IgD-negative memory B cell (primary cell): ENCODE measurements around the gene PHKA1. TPM values are rescaled to one million over a fixed set of nuclear protein-coding genes. Genes with fewer than 3 reads are reported as not detected.
"Not testable (repeated sequence)": the region's sequence is repeated elsewhere in the genome, so short reads cannot be mapped to it uniquely, and the experiment has no call there.

ENCODE experiments used
- H3K27ac Mint-ChIP-seq, 3 donors: one replicate each; pipeline ENCODE4 v1.8.0; 2020 to 2022; ENCODE audit warnings: mild to moderate bottlenecking in 3 of 3, mixed read lengths in 3 of 3, moderate library complexity in 1 of 3
- H3K27me3 Mint-ChIP-seq: one replicate; pipeline ENCODE4 v1.8.0; 2021; ENCODE audit warnings: mixed read lengths
- H3K36me3 Mint-ChIP-seq: one replicate; pipeline ENCODE4 v1.8.0; 2020; ENCODE audit warnings: mild to moderate bottlenecking, mixed read lengths
- H3K4me1 Mint-ChIP-seq, 3 donors: one replicate each; pipeline ENCODE4 v1.8.0; 2020 to 2022; ENCODE audit warnings: mixed read lengths in 3 of 3, mild to moderate bottlenecking in 1 of 3
- H3K4me3 Mint-ChIP-seq, 4 donors: one replicate each; pipeline ENCODE4 v1.8.0; 2020 to 2022; ENCODE audit warnings: mild to moderate bottlenecking in 4 of 4, mixed read lengths in 4 of 4, moderate library complexity in 3 of 4
- H3K9me3 Mint-ChIP-seq, 3 donors: one replicate each; pipeline ENCODE4 v1.8.0; 2020 to 2021; ENCODE audit warnings: mixed read lengths in 3 of 3, mild to moderate bottlenecking in 1 of 3
- polyA plus RNA-seq: library from polyadenylated mRNA; unstranded; fragments of 300-500 nt; fragmentation: Illumina TruSeq; gene quantifications from one replicate; pipeline ENCODE4 v1.2.3, GENCODE V29; 2021

Gene PHKA1
- polyA plus RNA-seq, 1 donor from 2014 or later: not detected

DNA sequence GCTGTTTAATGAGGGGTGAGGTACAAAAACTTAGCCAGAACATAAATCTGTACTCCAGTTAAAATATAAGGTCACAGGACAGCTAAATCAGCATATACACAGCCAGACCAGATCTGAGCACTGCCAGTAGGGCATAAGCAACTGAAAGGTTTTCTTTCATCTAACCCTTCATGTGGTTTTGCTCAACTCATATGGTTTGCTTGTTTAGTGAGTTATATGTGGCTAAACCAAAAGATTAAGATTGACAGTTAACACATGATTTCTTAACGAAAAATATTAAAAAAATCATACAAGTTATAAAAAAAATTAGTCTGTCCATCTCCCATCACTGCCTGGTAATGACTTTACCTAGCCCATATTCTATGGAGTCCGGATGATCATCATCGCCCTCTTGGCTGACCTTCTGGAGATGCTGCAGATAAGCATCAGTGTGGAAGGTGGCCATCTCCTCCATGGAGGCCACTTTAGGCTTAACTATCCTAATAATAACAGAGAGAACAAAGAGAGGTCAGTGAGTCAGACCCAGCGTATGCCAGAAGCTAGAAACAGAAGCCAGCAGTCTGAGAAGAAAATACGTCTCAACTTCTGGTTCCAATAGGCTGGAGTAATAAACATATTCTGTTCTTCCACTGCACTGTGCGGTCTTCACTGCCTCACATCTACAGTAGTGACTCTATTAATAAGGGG lies 145.6 kb downstream of the PHKA1 start:
- H3K4me3 Mint-ChIP-seq: no peak overlapping the region
- no peaks in the 10 kb centered on the region for H3K9me3 Mint-ChIP-seq
- H3K4me1 Mint-ChIP-seq: peaks cover 0 to 5% (median 5%) of the 10 kb centered on the region in 3 donors
- H3K27ac Mint-ChIP-seq: no peak overlapping the region
- no peaks in the 10 kb centered on the region for H3K36me3 Mint-ChIP-seq
- no peaks in the 10 kb centered on the region for H3K27me3 Mint-ChIP-seq

DNA sequence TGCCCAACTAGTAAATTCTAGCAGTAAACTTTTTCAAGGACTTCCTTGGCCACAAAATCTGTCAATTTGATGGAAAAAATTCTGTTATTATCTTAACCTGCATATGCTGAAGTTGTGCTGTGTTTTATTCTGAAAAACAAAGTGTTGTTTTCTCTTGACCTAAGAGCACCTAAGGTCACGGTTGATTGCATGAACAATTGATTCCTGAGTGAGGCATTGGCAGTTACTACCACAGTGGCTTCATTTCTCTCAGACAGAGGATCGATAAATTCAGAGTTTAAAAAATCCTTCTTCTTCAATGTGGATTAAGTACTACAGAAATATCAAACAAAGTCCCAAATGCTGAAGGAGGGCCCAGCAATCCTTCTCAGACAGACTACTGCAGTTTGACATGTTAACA lies 147.7 kb downstream of the PHKA1 start:
- no peak overlapping the region for H3K4me3 Mint-ChIP-seq
- peaks cover 2% of the 10 kb centered on the region for H3K27me3 Mint-ChIP-seq
- H3K4me1 Mint-ChIP-seq: peaks cover 0 to 3% (median 0%) of the 10 kb centered on the region in 3 donors
- H3K27ac Mint-ChIP-seq: no peak overlapping the region
- peaks cover 3% of the 10 kb centered on the region for H3K36me3 Mint-ChIP-seq
- H3K9me3 Mint-ChIP-seq: no peaks in the 10 kb centered on the region

DNA sequence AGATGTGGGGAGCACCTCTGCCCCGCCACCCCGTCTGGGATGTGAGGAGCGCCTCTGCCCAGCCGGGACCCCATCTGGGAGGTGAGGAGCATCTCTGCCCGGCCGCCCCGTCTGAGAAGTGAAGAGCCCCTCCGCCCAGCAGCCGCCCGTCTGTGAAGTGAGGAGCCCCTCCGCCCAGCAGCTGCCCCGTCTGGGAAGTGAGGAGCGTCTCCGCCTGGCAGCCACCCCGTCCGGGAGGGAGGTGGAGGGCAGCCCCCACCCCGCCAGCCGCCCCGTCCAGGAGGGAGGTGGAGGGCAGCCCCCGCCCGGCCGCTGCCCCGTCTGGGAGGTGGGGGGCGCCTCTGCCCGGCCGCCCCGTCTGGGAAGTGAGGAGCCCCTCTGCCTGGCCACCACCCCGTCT lies 154.5 kb downstream of the PHKA1 start:
- H3K27me3 Mint-ChIP-seq, H3K4me1 Mint-ChIP-seq, H3K27ac Mint-ChIP-seq, H3K9me3 Mint-ChIP-seq, H3K36me3 Mint-ChIP-seq: not testable (repeated sequence)
- peak overlapping the region in 1 of 4 donors; percentile 52 for H3K4me3 Mint-ChIP-seq

DNA sequence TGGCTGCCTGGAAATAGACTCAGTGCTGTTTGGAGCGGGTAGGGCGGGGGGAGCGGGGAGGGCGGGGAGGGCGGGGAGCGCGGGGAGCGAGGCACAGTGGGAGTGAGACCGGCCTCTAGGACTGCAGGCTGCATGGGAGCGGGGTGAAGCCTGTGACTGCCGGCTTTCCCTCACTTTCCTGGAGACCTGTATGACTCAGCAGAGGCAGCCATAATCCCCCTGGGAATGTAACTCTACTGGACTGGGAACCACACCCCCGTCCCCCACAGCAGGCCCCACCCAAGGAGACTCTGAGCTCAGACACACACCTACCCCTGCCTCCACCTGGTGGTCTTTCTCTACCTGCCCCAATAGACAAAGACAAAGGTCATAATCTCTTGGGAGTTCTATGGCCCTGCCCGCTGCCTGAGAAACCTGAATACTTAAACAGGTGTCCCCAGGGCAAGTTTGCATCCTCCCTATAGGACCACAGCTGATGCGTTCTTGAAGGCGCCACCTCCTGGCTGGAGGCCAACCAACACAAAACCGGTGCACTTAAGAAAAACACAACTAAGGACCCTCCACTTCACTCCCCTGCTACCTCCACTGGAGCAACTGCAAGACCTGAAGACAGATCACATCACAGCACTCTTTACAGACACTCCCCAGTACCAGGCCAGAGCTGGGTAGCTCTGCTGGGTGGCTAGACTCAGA lies 159.5 kb downstream of the PHKA1 start:
- Mint-ChIP-seq H3K27ac (no peak overlapping the region), H3K4me3 (no peak overlapping the region), H3K27me3 (peaks cover 3% of the 10 kb centered on the region)

DNA sequence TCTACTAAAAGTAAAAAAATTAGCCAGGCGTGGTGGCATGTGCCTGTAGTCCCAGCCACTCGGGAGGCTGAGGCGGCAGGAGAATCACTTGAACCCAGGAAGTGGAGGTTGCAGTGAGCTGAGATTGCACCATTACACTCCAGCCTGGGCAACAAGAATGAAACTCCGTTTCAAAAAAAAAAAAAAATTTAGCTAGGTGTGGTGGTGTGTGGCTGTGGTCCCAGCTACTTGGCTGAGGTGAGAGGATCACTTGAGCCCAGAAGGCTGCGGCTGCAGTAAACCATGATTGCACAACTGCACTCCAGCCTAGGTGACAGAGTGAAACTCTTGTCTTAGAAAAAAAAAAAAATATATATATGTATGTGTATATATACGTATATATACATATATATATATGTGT lies 161.7 kb downstream of the PHKA1 start:
- not testable (repeated sequence) for H3K27me3 Mint-ChIP-seq, H3K27ac Mint-ChIP-seq, H3K4me1 Mint-ChIP-seq, H3K9me3 Mint-ChIP-seq, H3K4me3 Mint-ChIP-seq, H3K36me3 Mint-ChIP-seq

More for the DNA sequence above, 159.5 kb downstream of the PHKA1 start:
- H3K36me3 Mint-ChIP-seq: peaks cover 3% of the 10 kb centered on the region
- H3K9me3 Mint-ChIP-seq: peaks cover 0 to 3% (median 0%) of the 10 kb centered on the region in 3 donors
- H3K4me1 Mint-ChIP-seq: peaks cover 4 to 8% (median 7%) of the 10 kb centered on the region in 3 donors

DNA sequence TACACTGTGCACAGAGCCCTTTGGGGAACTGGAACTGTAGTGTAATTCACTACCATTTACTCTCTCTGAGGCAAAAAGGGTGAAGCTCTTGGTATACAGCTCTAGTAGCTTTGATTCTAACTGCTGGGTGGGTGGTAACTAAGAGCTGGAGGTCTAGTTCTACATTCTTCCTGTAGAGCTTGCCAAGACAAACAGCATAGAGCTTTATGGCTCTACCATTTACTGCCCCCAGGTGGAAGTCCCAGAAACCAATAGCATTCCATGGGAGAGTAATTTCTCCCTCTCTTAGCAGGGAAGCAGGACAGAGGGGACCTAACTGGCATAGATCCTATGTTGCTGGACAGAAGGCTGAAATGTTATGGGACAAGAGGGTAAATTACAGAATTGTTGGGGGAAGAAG lies 168.1 kb downstream of the PHKA1 start:
- Mint-ChIP-seq H3K4me1 (peaks cover 0 to 4% (median 0%) of the 10 kb centered on the region in 3 donors), H3K27me3 (no peaks in the 10 kb centered on the region), H3K4me3 (no peak overlapping the region), H3K36me3 (peaks cover 5% of the 10 kb centered on the region), H3K9me3 (no peaks in the 10 kb centered on the region), H3K27ac (no peak overlapping the region)

DNA sequence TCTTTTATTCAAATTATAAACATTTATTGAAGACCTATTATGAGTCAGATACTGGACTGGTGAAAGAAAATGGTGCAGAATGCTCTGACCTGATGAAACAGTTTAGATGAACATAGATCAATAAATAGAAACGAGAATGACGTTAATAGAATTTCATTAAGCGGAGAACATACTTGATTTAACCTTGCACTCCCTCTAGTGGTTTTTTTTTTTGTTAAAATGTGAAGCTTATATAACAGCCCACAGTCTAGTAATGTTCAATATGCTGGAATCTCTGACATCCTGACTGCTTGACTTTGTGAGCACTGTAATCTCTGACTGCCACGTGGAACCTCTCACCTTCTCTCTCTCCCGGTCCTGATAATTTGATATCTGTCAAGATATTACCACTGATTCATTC lies 173.8 kb downstream of the PHKA1 start:
- H3K27ac Mint-ChIP-seq: no peak overlapping the region

DNA sequence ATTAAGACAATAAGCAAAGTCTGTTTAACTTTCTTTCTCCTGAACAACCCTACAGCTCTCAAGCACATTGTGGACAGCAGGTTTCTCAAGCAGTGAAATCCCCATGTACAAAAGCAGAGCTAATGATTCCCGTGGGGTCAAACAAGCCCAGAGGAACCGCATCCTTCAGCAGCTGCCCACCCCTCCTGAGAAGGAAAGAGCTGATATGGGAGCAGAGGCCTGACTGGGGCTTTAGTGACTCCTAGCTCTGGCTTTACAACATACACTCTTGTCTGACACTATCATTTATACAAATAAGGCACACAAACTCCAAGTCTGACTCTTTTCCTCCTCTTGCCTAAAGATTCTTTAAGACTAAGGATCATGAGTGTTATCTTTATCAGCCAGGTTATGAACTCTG lies 174.3 kb downstream of the PHKA1 start:
- Mint-ChIP-seq H3K9me3 (no peaks in the 10 kb centered on the region), H3K4me3 (no peak overlapping the region), H3K36me3 (peaks cover 1% of the 10 kb centered on the region)

More for the DNA sequence above, 173.8 kb downstream of the PHKA1 start:
- H3K36me3 Mint-ChIP-seq: no peaks in the 10 kb centered on the region
- no peak overlapping the region for H3K4me3 Mint-ChIP-seq
- H3K9me3 Mint-ChIP-seq: no peaks in the 10 kb centered on the region
- no peaks in the 10 kb centered on the region for H3K27me3 Mint-ChIP-seq
- peaks cover 0 to 3% (median 2%) of the 10 kb centered on the region in 3 donors for H3K4me1 Mint-ChIP-seq

DNA sequence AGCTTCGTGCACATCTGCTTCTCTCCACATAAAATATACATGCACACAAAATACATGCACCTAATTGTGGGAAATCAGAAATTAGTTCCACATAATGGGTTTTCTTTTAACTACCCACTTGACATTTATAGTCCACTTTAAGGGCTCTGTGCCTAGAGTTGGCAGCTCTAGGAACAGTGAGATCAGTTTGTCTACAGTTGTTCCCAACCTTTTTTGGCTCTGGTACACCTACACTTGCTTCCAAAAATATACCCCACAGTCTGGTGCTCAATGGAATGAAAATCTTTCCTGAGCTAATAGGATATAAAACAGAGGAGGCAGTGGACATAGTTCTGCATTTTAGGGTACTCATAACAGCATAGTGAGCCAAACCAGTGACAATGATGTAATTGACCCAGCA lies 177.6 kb downstream of the PHKA1 start:
- Mint-ChIP-seq H3K27me3 (no peaks in the 10 kb centered on the region), H3K36me3 (peaks cover 1% of the 10 kb centered on the region), H3K4me1 (peaks cover 0 to 3% (median 0%) of the 10 kb centered on the region in 3 donors), H3K4me3 (no peak overlapping the region), H3K27ac (no peak overlapping the region), H3K9me3 (no peaks in the 10 kb centered on the region)

More for the DNA sequence above, 174.3 kb downstream of the PHKA1 start:
- Mint-ChIP-seq H3K27ac (no peak overlapping the region), H3K4me1 (peaks cover 0 to 3% (median 2%) of the 10 kb centered on the region in 3 donors), H3K27me3 (no peaks in the 10 kb centered on the region)

DNA sequence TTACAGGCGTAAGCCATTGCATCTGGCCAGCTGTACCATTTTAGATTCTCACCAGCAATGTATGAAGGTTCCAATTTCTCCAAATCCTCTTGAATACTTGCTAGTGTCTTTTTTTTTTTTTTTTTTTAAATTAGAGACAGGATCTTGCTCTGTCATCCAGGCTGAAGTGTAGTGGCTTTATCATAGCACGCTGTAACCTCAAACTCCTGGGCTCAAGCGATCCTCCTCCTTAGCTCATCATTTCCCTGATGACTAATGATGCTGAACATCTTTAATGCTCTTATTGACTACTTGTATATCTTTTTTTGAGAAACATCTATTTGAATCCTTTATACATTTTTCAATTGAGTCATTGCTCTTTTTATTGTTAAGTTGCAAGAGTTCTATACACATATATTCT lies 181.7 kb downstream of the PHKA1 start:
- no peaks in the 10 kb centered on the region for H3K4me1 Mint-ChIP-seq
- H3K27ac Mint-ChIP-seq: no peak overlapping the region
- H3K27me3 Mint-ChIP-seq: no peaks in the 10 kb centered on the region
- H3K36me3 Mint-ChIP-seq: peaks cover 2% of the 10 kb centered on the region
- H3K4me3 Mint-ChIP-seq: no peak overlapping the region
- no peaks in the 10 kb centered on the region for H3K9me3 Mint-ChIP-seq

Other genes with a start within 250 kb of the PHKA1 start
- 18.7 TPM for gene HDAC8, start 141.5 kb downstream of the PHKA1 start, polyA plus RNA-seq
- 5.9 TPM for gene DMRTC1B, start 62.6 kb upstream of the PHKA1 start, polyA plus RNA-seq
- gene FAM236B, start 68.4 kb upstream of the PHKA1 start, polyA plus RNA-seq: not detected
- gene FAM236D, start 93.9 kb upstream of the PHKA1 start, polyA plus RNA-seq: not detected
- not detected for gene FAM236C, start 198.3 kb upstream of the PHKA1 start, polyA plus RNA-seq
- not detected for gene FAM236A, start 223.9 kb upstream of the PHKA1 start, polyA plus RNA-seq
- 1.0 TPM for gene DMRTC1, start 229.5 kb upstream of the PHKA1 start, polyA plus RNA-seq